Measurements from ENCODE around the gene MREG. TPM values are rescaled to one million over a fixed set of nuclear protein-coding genes. Genes with fewer than 3 reads are reported as not detected.

MREG gene
- total RNA-seq, 1 donor from 2014 or later: 11.9 TPM

DNA sequence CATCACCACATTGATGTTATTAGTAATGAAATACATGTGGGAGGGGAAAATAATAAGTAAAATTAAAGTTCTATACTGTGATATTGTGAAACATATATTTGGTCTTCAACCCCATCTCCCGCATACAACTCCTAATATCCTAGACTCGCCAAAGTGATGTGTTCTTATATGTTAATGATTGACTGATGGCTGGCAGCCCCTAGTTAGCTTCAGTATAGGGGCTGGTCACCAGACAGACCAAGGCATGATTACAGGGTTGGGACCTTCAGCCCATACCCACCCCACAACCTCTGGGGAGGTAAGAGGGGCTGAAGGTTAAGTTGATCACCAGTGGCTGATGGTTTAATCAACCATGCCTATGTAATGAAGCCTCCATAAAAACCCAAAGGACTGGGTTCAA lies 28.1 kb upstream of the MREG start:
- Mint-ChIP-seq H3K4me3 (no peak overlapping the region), H3K4me1 (no peaks in the 10 kb centered on the region), H3K27me3 (ENCODE audit: low read depth) (no peaks in the 10 kb centered on the region), H3K36me3 (peaks cover 11% of the 10 kb centered on the region), H3K9me3 (no peaks in the 10 kb centered on the region), H3K27ac (no peak overlapping the region)
- TF ChIP-seq CTCF (IDR thresholded peaks at IDR 0.05; ENCODE audit: unreplicated experiment): no peak
- DNase-seq (ENCODE audit: low spot score in 2 of 2, unreplicated experiment in 2 of 2): no peak

GRCh38 chr2:216039918-216040317 lies 26.6 kb upstream of the MREG start:
- no peak overlapping the region for H3K27ac Mint-ChIP-seq
- no peak for DNase-seq (ENCODE audit: low spot score in 2 of 2, unreplicated experiment in 2 of 2)
- no peaks in the 10 kb centered on the region for H3K9me3 Mint-ChIP-seq
- no peak overlapping the region for H3K4me3 Mint-ChIP-seq
- no peaks in the 10 kb centered on the region for H3K27me3 Mint-ChIP-seq (ENCODE audit: low read depth)
- TF ChIP-seq CTCF (IDR thresholded peaks at IDR 0.05; ENCODE audit: unreplicated experiment): no peak
- H3K36me3 Mint-ChIP-seq: peaks cover 11% of the 10 kb centered on the region
- no peaks in the 10 kb centered on the region for H3K4me1 Mint-ChIP-seq

- DNase-seq (ENCODE audit: low spot score in 2 of 2, unreplicated experiment in 2 of 2): peak in 1 of 2 experiments; percentile 80
- no peak overlapping the region for H3K4me3 Mint-ChIP-seq
- peak; percentile 94 for TF ChIP-seq CTCF (IDR thresholded peaks at IDR 0.05; ENCODE audit: unreplicated experiment)
- H3K36me3 Mint-ChIP-seq: peaks cover 2% of the 10 kb centered on the region
- no peaks in the 10 kb centered on the region for H3K9me3 Mint-ChIP-seq
- H3K4me1 Mint-ChIP-seq: no peaks in the 10 kb centered on the region
- no peak overlapping the region for H3K27ac Mint-ChIP-seq
- no peaks in the 10 kb centered on the region for H3K27me3 Mint-ChIP-seq (ENCODE audit: low read depth)
These were observed 20.7 kb upstream of the MREG start for GRCh38 chr2:216034065-216034464.

- H3K36me3 Mint-ChIP-seq: peaks cover 2% of the 10 kb centered on the region
- H3K27ac Mint-ChIP-seq: no peak overlapping the region
- H3K4me1 Mint-ChIP-seq: no peaks in the 10 kb centered on the region
- no peak for TF ChIP-seq CTCF (IDR thresholded peaks at IDR 0.05; ENCODE audit: unreplicated experiment)
- no peak for DNase-seq (ENCODE audit: low spot score in 2 of 2, unreplicated experiment in 2 of 2)
- no peaks in the 10 kb centered on the region for H3K27me3 Mint-ChIP-seq (ENCODE audit: low read depth)
- no peak overlapping the region for H3K4me3 Mint-ChIP-seq
- H3K9me3 Mint-ChIP-seq: no peaks in the 10 kb centered on the region
These were observed 20.1 kb upstream of the MREG start for GRCh38 chr2:216033403-216033802.

DNA sequence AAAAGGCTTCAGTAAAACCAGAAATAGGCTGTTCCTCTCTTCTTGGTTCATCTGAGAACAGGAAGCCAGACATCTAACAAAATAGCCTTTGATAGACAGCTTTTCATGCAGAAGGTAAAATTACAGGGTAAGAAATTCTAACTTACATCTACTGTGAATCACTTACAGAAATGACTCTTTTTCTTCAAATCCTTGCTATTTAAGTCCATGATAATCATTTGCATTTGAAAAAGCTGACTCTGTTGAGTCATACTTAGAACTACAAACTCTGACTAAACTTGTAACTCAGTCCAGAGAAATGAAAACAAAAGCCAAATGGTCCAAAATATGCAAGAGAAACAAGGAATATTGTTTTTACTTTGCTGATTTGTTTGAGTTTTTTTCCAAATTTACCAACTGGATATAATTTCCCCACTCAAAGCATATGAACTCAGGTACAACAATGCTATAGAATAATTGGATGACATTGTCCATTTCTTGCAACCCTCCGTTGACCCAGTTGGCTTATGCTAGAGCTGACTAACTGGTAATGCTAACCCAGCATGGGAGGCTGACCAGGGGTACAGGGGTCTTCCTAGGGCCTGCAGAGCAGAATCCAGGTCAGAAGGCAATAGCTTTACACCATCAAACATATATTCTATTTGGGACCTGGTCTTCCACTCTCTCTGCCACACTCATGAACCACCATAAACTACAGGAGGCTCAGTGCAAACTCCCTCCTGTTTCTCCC lies 18.8 kb upstream of the MREG start:
- H3K27me3 Mint-ChIP-seq (ENCODE audit: low read depth): no peaks in the 10 kb centered on the region
- no peak for TF ChIP-seq CTCF (IDR thresholded peaks at IDR 0.05; ENCODE audit: unreplicated experiment)
- H3K9me3 Mint-ChIP-seq: no peaks in the 10 kb centered on the region
- H3K36me3 Mint-ChIP-seq: no peaks in the 10 kb centered on the region
- no peak overlapping the region for H3K4me3 Mint-ChIP-seq
- no peak overlapping the region for H3K27ac Mint-ChIP-seq
- DNase-seq (ENCODE audit: low spot score in 2 of 2, unreplicated experiment in 2 of 2): no peak
- no peaks in the 10 kb centered on the region for H3K4me1 Mint-ChIP-seq

Measured in mesothelial cell of epicardium (in vitro differentiated cells).